ENCODE data around the gene KCNN1.
"Not testable (repeated sequence)": the region's sequence is repeated elsewhere in the genome, so short reads cannot be mapped to it uniquely, and the experiment has no call there.

KCNN1 gene

DNA sequence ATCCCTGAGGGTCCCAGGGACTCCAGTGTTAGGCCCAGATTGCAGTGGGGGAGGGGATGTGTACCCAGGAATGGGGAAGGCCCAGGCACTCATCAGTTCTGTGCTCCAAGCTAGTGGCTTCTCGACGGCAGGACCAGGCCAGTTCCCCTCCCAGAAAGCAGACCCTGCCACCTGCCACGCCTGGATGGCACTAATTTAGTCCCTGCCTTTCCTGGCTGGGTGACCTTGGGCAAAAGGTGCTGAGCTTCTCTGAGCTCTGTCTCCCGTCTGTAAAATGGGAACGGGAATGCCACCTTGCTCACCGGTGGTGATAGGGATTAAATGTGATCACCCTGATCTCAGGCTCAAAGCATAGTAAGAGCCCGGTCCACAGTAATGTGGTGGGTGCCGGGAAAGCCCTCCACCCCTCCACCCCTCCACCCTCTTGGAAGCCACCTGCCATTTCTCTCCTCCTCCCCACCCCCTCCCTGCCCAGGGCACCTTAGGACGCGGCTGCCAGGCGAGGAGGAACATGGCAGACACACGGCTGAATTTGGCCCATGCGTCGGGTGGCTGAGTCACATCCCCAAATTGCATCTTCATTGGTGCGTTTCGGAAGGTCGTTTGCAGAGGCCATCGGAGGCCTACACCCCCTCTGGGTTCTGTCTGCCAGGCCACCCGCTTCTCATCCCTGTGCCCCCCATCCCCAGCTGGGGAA lies 2.3 kb downstream of the KCNN1 start:
- DNase-seq: no peak

DNA sequence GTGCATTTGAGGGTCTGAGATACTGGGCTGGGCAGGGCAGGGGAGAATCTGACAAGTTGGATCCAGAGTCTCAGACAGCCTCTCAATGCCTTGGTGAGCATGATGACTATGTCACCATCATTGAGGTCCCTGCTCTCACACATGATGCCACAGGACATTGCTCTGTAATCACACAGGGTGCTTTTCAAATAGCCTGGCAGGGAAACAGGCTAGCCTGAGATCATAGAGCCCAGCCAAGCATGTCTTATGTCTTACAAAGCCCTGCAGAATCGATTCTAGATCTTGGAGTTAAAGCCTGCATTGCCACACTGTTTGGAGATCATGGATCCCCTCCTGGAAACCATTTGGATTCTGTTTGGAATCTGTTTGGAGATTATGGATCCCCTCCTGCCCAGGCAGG lies 5.3 kb downstream of the KCNN1 start:
- DNase-seq: no peak

GRCh38 chr19:17973759-17974158 lies 6.9 kb downstream of the KCNN1 start:
- DNase-seq: no peak

GRCh38 chr19:17974551-17974950 lies 7.6 kb downstream of the KCNN1 start:
- no peak for DNase-seq

DNA sequence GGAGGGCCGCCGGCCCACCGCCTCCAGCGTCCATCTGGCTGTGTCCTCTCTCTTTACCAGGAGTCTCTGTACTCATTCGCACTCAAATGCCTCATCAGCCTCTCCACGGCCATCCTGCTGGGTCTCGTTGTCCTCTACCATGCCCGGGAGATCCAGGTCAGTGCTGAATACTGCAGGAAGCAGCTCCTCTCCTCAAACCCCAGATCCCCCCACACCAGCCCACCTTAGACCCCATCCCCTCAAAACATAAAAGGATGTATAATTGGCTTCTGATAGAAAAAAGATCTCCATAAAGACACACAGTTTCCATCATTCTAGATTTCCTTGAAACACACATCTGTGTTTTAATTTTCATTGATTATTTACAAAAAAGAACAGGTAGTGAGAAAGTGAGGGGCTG lies 8.1 kb downstream of the KCNN1 start:
- no peak for DNase-seq

- no peak for DNase-seq
These were observed 10.1 kb downstream of the KCNN1 start for GRCh38 chr19:17977021-17977420.

- no peak for DNase-seq
These were observed 10.6 kb downstream of the KCNN1 start for GRCh38 chr19:17977488-17977887.

- no peak for DNase-seq
These were observed 14.7 kb downstream of the KCNN1 start for GRCh38 chr19:17981611-17982010.

GRCh38 chr19:17982430-17982829 lies 15.5 kb downstream of the KCNN1 start:
- no peak for DNase-seq

DNA sequence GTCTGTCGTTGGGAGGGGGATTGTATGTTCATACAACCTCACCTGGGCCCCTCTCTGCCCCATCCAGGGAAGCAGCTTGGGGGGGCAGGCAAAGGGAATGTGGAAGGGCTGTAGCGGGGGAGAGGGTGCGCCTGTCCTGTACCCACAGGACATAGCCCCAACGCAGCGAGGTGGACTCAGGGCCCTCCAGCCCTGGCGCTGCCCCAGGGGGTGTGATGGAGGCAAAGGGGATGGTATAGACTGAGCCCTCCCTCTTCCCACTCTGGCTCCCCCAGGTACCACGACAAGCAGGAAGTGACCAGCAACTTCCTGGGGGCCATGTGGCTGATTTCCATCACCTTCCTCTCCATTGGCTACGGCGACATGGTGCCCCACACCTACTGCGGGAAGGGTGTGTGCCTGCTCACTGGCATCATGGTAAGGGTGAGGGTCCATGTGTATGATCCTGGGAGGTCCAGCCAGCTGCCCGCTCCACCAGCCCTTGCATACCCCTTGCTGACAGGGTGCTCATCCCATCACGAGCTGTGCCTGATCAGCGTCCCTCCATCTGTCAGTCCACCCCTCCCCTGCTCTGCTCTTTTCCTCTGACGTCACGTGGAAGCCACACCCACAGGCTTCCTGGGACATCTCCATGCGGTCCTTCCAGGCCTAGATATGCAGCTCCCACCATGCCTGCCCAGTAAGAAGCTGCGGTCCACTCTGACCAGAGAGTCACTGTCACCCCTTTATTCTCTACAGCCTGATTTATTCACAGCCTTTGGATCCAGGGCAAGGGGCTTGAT lies 18.3 kb downstream of the KCNN1 start:
- DNase-seq: no peak

- not testable (repeated sequence) for DNase-seq
These were observed 19.7 kb downstream of the KCNN1 start for GRCh38 chr19:17986569-17986968.

GRCh38 chr19:17988161-17988560 lies 21.3 kb downstream of the KCNN1 start:
- no peak for DNase-seq

DNA sequence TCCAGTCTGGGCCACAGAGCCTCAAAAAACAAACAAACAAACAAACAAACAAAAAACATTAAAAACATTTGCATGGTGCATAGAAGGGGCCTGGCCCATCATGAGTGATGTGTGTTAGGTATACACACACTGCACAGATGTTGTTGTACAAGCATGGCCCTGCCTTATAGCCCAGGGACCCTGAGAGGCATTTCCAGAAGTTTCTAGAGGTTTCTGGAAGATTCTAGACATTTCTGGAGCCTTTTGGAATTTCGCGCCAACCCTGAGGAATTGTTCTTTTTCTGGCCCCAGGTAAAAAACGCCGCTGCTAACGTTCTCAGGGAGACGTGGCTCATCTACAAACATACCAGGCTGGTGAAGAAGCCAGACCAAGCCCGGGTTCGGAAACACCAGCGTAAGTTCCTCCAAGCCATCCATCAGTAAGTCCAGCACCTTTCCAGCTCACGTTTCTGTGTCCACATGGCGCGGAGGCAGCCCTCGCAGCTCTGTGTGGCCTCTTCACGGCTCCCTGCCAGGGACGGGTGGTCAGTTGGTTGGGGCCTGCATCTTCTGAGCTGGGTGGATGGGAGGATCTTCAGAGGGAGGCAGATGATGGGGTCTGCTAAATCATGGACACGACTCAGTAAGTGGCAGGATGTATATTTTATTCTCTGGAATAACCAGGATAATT lies 22.7 kb downstream of the KCNN1 start:
- DNase-seq: no peak

DNA sequence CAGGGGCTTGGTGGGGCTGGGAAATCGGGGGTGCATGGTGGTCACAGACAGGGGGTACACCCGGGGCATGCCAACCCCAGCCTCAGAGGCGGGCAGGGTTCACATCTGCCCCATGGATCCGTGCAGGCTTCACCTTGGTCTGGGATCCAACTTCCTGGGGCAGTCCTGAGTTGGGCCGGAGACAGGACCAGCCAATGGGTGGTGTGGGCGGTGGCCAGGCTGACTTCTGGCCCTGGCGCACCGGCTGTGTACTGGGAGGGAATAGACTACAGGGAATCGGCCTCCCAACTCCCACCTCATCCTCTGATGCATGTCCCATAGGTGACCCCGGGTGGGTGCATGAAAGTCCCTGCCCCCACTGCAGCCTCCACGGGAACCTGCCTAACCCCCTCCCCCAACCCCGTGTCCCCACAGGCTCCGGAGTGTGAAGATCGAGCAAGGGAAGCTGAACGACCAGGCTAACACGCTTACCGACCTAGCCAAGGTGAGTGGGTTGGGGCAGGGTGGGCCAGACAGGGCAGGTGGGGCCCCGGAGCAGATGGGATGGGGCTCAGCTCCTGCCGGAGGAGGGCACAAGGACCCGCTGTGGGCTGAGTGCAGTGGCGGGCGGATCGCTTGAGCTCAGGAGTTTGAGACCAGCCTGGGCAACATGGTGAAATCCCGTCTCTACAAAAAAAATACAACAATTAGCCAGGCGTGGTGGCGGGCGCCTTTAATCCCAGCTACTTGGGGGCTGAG lies 26.3 kb downstream of the KCNN1 start:
- DNase-seq: no peak

DNA sequence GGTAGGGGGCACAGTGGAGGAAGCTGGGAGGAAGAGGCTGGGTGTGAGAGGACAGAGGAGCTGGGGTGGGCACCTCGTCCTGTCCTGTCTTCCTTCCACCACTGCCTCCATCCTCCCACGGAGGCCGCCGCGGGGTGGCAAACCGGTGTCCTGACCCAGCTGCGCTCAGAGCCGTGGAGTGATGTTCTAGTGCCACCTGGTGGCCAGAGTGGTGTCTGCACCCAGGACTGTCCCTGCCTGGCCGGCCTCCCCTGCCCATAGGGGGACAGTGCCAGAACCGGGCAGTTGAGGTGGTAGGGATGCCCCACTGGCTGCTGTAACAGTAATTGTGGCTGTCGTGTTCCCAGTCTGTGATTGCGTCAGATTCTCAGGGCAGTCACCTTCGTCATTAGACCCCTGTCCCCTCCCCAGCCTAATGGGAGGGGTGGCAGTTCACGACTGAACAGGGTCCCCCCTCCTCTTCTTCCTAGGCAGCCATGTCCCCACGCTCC lies 30.0 kb downstream of the KCNN1 start:
- peak; percentile 47 for DNase-seq

DNA sequence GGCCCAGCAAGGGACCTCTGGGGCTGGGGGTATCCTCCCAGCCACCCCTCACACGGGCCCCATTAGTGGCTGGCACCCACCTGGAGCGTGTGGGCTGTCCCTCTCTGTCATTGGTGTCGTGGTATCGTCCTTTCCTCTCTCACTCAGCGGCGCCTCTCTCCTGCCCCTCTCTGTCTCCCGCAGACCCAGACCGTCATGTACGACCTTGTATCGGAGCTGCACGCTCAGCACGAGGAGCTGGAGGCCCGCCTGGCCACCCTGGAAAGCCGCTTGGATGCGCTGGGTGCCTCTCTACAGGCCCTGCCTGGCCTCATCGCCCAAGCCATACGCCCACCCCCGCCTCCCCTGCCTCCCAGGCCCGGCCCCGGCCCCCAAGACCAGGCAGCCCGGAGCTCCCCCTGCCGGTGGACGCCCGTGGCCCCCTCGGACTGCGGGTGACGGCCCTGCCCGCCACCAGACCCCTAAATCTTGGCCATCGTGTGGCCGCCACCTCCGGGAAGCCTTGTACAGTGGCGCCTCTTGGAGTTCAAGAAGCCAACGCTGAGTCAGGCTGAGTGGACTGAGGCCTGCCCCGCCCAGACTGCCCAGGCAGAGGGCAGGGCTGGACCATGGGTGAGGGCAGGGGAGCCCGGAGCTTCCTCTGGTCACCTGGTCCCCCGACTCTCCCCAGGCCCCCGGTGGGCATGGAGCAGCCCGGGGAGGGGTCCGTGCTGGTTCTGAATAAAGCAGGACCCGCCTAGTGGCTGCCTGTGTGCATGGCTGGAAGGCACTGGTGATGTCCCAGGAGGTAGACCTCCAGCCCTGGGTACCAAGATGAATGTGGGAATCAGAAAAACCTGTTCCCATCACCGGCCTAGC lies 31.3 kb downstream of the KCNN1 start:
- no peak for DNase-seq

DNA sequence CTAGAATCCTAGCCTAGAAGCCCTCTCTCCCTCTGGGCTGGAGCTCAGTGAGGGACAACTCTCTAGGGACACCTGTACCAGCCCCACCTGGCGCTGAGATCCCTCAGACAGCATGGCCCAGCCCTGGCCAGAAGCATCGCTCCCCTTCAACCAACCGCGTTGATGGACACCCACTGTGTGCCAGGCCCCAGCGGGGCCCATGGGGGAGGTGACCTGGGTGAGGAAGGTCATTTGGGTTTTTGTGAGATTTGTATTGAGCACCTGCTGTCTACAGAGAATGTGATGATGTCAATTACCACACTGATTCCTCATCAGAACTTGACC lies 31.9 kb downstream of the KCNN1 start:
- no peak for DNase-seq

DNA sequence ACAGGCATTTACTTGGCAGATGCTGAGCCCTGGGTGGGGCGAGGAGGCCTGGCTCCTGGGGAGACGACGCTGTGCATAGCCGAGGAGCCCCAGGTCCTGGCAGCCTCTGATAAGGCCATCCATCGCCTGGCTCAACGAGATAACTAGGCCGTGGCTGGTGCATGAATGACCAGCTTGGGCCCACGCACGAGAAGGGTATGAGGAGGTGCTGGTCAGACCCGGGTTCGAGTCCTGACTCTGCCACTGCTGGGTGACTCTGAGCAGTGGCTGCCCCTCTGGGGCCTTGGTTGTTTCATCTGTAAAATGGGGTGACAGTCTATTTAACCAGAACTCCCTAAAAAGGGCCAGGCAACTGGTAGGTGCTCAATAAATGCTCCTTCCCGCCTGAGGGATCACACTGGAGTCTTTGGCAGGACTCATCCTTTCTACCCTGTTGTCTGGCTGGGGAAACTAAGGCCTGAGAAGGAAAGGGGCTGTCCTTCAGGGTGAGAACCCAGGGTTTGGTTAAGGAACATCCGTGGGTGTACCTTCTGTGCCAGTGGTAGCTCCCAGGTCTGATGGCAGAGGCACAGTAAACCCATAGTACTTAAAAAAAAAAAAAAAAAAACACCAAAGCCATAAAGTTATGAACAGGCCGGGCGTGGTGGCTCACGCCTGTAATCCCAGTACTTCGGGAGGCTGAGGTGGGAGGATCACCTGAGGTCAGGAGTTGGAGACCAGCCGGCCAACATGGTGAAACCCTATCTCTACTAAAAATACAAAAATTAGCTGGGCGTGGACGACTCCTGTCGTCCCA lies 33.0 kb downstream of the KCNN1 start:
- DNase-seq: no peak

DNA sequence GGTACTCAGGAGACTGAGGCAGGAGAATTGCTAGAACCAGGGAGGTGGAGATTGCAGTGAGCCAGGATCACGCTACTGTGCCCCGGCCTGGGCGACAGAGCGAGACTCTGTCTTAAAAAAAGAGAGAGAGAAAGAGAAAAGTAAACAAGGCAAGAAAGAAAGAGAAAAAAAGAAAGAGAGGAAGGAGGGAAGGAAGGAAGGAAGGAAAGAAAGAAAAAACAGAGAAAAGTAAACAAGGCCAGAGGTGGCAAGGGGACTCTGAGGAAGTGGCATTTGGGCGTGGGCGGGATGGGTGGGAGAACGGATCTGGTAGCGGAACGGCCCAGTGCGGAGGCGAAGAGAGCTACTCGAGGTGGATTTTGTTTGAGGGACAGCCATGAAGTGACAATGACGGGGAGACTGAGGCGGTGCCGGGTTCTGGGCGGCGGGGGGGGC lies 33.6 kb downstream of the KCNN1 start:
- DNase-seq: no peak

DNA sequence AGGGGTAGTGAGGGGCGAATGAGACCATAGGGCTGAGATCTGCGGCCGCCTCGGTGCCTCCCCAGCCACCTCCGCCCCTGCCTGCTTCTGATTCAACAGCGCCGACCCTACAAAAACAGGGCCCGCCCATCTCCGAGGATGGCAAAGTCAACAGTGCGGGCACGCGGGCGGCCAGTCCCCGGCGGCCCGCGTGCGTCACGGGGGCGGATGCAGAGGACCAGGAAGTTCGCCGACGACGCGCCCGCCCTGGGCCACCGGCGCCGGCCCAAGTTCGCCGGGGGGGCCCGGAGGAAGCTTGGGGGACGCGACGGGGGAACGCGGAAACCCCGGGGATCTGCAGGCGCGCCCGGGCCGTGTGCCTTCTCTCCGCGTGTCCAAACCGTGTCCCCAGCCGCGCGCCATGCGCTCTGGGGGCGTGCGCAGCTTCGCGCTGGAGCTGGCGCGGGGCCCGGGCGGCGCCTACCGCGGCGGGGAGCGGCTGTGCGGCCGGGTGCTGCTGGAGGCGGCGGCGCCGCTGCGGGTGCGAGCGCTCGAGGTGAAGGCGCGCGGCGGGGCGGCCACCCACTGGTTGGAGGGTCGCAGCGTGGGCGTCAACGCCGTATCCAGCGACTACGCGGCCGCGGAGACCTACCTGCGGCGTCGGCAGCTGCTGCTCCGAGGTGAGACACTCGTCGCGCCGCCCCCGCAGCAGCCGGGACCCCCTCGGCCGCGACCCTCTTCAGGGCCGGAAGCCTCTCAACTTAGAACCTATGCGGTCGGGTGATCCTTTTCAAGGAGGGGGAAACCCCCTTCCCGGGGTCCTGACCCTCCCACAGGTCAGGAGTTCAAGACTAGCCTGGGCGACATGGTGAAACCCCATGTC lies 34.2 kb downstream of the KCNN1 start:
- DNase-seq: peak; percentile 80

Data from COR-L47 (cell line).